Stimulated activated CD8-positive, alpha-beta memory T cell treated with anti-CD3 and anti-CD28 coated beads, Interleukin-2, amount 100 ng/mL, for 1 hour (primary cell): ENCODE data around the gene TAB2.

Experiments used
- DNase-seq, 2 donors: peaks; one replicate each; pipeline ENCODE4 v3.0.0-alpha.2; 2020; ENCODE audit warnings: low read depth in 2 of 2

Gene TAB2

GRCh38 chr6:149414821-149415220, 97.3 kb downstream of the TAB2 start:
- DNase-seq, result no peak

GRCh38 chr6:149419696-149420404, 102.3 kb downstream of the TAB2 start:
- DNase-seq, result no peak

GRCh38 chr6:149421132-149421531, 103.6 kb downstream of the TAB2 start:
- no peak for DNase-seq

- no peak for DNase-seq
Observed at GRCh38 chr6:149422581-149422980, 105.1 kb downstream of the TAB2 start.

- no peak for DNase-seq
Observed at GRCh38 chr6:149423964-149424440, 106.5 kb downstream of the TAB2 start.

GRCh38 chr6:149425224-149425623, 107.7 kb downstream of the TAB2 start:
- no peak for DNase-seq

GRCh38 chr6:149425754-149426153, 108.2 kb downstream of the TAB2 start:
- no peak for DNase-seq

- DNase-seq, result no peak
Observed at GRCh38 chr6:149428606-149429005, 111.1 kb downstream of the TAB2 start.

GRCh38 chr6:149429427-149430360, 112.2 kb downstream of the TAB2 start:
- DNase-seq, result no peak

GRCh38 chr6:149431905-149432775, 114.6 kb downstream of the TAB2 start:
- peak; percentile 73 to 81 for DNase-seq

- no peak for DNase-seq
Observed at GRCh38 chr6:149433405-149433804, 115.9 kb downstream of the TAB2 start.

GRCh38 chr6:149433881-149434280, 116.4 kb downstream of the TAB2 start:
- no peak for DNase-seq

- no peak for DNase-seq
Observed at GRCh38 chr6:149435919-149436586, 118.5 kb downstream of the TAB2 start.

GRCh38 chr6:149436647-149437046, 119.1 kb downstream of the TAB2 start:
- DNase-seq, result no peak

GRCh38 chr6:149437212-149437611, 119.7 kb downstream of the TAB2 start:
- DNase-seq, result no peak

- DNase-seq, result no peak
Observed at GRCh38 chr6:149438855-149439254, 121.3 kb downstream of the TAB2 start.

GRCh38 chr6:149439626-149440025, 122.1 kb downstream of the TAB2 start:
- DNase-seq, result no peak

GRCh38 chr6:149440735-149441671, 123.5 kb downstream of the TAB2 start:
- no peak for DNase-seq

- DNase-seq, result no peak
Observed at GRCh38 chr6:149441740-149442139, 124.2 kb downstream of the TAB2 start.
